COLO829 (cell line): ENCODE data around the gene MICAL3.
"Not testable (repeated sequence)": the region's sequence is repeated elsewhere in the genome, so short reads cannot be mapped to it uniquely, and the experiment has no call there.

Source experiments
- DNase-seq: peaks from one replicate; pipeline ENCODE4 v3.0.0; 2012; ENCODE audit warnings: low spot score

MICAL3 gene

DNA sequence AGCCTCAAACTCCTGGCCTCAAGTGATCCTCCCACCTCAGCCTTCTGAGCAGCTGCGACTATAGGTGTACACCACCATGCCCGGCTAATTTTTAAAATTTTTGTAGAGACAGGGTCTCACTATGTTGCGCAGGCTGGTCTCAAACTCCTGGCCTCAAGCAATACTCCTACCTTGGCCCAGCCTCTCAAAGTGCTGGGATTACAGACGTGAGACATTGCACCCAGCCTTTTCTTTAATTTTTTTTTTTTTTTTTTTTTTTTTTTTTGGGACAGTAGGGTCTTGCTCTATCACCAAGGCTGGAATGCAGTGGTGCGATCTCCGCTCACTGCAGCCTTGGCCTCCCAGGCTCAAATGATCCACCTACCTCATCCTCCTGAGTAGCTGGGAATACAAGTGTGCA is 29.1 kb downstream of the MICAL3 start:
- not testable (repeated sequence) for DNase-seq

GRCh38 chr22:17994424-17995108 is 29.8 kb downstream of the MICAL3 start:
- DNase-seq: no peak

GRCh38 chr22:17992976-17993375 is 31.4 kb downstream of the MICAL3 start:
- not testable (repeated sequence) for DNase-seq

- DNase-seq: not testable (repeated sequence)
Observed at GRCh38 chr22:17991992-17992391, 32.4 kb downstream of the MICAL3 start.

GRCh38 chr22:17990942-17991341 is 33.4 kb downstream of the MICAL3 start:
- DNase-seq: no peak

- DNase-seq: no peak
Observed at GRCh38 chr22:17990147-17990546, 34.2 kb downstream of the MICAL3 start.

GRCh38 chr22:17988800-17989513 is 35.4 kb downstream of the MICAL3 start:
- DNase-seq: no peak

DNA sequence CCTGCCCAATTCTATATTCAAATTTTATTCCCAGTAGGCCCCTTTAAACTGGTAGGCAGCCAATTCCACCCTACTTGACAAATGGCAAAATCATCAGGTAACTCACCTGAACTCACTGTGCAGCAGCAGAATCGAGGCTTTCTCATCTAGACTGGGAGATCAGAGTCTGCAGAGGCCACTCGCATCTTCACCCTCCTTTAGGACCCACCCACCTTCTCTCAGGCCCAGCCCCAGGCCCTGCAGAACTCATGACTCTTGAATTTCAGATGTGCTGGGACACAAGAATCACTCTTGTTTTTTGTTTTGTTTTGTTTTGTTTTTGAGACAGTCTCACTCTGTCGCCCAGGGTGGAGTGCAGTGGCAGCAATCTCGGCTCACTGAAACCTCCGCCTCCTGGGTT is 38.8 kb downstream of the MICAL3 start:
- no peak for DNase-seq

DNA sequence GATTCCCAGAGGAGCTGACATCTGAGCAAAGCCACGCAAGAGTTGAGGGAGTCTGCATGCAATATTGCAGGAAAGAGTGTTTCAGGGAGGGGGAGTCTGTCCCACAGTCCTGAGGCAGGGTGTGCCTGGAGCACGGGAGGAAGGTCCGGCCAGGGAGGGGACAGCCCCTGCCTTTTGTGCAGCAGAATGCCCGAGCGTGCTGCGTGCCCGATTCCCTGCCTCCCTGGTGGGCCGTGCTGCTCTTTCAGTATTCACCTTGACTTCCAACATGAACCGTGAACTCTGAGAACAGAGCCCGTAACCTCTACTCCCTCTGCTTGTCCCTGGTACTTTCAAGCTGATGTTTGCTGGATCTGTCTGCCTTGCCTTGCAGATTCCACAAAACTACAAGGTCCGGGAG is 39.3 kb downstream of the MICAL3 start:
- DNase-seq: not testable (repeated sequence)

GRCh38 chr22:17984114-17984513 is 40.2 kb downstream of the MICAL3 start:
- no peak for DNase-seq

DNA sequence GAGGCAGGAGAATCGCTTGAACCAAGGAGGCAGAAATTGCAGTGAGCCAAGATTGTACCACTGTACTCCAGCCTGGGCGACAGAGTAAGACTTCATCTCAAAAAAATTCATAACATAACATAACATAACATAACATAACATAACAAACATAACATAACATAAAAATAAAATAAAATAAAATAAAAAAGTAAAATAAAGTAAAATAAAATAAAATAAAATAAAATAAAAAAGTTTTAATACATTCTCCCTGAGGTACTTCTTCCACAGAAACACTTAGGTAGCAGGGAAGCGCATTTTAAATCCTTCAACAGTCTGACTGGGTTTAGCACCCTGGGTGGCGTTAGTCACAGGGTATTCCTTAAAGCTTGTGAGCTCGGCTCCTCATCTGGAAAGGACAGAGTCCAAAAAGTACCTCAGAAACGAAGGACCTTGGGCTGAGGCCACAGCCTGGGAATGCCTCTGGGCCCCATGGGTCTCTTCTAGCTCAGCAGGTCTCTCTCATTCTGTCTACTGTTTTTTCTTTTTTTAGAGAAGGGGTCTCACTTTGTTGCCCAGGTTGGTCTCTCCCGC is 41.7 kb downstream of the MICAL3 start:
- no peak for DNase-seq

DNA sequence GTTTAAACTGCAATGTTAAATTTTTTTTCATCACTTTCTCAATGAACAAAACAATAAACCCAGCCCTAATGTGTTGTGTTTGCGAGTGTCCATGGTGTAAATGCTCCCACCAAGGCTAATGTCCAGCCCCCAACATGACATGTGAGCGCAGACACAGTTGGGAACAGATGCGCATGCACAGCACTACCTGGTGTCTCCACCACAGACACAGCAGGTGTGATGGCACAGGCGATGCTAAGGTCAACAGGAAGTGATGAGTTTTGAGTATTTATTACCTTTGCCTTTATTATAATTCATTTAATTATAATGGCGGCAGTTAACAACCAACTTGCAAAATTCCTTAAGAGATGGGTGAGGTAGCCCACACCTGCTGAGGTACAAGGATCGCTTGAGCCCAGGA is 42.9 kb downstream of the MICAL3 start:
- no peak for DNase-seq

DNA sequence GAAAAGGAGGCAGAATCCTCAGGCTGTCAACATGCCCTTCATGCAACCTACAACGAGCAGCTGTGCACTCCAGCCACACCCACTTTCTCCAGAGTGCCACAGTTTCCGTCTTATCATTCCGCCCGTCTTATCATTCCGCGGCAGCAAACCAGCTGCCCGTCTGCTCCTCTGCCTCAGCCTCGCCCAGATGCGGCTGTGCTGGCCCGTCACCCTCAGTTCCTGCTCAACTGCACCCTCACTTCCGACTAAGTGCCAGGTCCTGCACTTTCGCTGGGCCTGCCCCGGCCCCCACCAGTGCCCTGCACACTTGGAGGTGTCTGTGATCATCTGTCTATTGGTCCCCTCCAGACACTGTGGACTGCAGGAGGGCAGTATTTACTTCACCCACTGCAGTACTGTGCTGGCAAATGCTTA is 43.7 kb downstream of the MICAL3 start:
- DNase-seq: peak; percentile 41

DNA sequence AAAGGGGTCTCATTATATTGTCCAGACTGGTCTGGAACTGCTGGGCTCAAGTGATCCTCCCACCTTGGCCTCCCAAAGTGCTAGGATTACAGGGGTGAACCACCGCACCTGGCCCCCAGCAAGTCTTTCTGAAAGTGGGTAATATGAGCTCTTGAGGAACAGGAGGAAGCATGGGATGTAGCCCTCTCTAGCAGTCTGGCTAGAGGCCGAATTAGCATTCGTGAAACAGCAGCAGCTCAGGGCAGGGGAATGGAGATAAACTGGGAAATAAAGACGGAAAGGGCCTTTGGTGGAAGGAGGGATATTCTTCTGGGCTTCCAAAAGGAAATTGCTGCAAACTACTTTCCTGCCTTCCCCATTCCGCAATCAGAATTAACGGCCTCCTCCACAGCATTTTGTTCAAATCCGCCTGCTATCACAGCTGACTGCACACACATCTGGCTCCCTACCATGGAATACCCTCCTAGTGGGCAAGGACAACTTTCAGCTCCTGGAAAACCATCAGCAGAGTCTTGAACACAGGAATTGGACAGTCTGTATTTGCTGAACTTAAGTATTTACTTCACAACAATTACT is 44.3 kb downstream of the MICAL3 start:
- DNase-seq: no peak

- no peak for DNase-seq
Observed at GRCh38 chr22:17978027-17978426, 46.3 kb downstream of the MICAL3 start.

GRCh38 chr22:17977371-17977770 is 47.0 kb downstream of the MICAL3 start:
- no peak for DNase-seq

DNA sequence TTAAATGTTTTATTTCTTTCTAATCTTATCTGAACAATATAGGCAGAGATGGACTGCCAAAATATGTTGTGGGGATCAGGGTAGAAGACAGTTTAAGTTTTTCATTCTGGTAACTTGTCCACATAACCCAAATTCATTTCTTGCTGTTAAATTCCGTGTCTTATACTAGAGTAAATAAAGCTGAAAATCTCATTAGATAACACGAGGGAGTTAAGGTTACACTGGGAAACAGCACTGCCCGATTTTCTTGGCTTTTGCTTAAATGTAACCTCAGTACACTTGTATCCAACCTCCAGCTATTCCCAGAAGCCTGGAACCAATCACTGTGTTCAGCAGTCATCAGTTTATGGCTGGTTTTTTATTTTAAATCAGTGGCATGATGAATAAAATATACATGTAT is 48.2 kb downstream of the MICAL3 start:
- no peak for DNase-seq

- no peak for DNase-seq
Observed at GRCh38 chr22:17974703-17975372, 49.5 kb downstream of the MICAL3 start.

DNA sequence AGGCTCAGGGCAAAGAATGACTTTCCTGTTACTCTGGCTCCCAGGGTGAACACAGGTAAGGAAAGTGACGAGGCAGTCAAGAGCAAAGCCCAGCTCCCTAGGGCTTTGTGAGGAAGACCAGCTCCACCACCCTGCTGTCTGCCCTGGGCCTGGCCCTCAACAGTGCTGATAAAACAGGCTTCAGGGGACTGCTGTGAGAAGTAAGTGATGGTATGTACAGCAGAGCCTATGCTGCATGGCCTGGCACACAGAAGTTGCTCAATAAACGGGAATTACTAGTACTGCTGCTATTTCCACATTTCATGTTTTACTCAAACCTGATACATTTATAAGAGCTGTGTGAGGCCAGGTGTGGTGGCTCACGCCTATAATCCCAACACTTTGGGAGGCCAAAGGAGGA is 50.3 kb downstream of the MICAL3 start:
- no peak for DNase-seq

DNA sequence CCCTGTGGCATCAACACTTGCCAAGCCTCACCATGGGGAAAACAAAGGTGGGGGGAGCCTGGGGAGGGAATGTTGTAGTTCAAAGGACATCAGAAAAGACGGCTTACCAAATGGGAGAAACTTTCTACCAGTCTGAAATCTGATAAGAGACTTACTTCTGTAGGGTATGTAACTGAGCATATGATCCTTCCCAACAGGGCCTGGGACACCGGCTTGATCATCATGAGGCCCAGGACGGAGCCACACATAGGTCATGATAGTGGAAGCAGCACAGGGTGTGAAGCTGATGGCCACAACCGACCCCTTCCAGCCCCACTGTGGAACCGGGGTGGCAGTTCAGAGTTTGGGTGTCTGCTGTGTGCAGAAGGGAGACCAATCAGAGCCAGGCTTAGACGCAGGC is 51.1 kb downstream of the MICAL3 start:
- no peak for DNase-seq

DNA sequence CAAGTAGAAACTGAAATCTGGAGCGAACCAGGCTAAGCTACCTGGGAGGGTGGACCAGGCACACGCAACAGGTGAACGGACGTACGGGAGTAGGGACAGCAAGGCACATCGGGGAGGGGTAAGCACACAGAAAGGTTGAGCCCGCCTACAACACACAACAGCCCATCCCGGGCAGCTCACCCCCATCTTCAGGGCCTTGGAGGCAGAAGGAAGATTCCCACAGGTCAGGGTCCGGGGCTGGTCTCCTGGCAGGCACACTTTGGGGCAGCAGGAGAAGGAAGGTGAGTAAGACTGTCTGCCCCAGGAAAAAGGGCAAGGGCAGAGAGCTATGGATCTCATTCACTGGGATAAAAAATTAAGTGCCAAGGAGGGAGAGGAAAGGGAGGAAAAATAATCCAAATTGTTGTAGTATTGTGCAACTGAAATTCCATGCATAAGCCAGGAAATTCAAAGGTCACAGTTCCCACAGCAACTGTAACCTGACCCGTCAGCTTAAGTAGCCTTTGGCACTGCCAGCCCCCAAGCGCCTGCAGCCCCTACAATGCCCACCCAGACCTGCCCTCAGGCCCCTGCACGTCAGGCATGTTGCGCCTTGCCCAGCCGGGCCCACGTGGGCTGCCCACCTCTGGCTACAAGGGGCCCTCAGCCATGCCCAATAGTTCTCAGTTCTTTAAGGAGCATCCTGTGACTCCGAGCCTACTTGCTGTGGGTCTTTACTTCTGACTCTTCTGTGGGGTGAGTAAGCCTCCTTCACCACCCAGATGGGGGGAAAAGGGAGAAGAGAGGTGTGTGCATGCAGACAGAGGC is 51.8 kb downstream of the MICAL3 start:
- DNase-seq: peak; percentile 53

DNA sequence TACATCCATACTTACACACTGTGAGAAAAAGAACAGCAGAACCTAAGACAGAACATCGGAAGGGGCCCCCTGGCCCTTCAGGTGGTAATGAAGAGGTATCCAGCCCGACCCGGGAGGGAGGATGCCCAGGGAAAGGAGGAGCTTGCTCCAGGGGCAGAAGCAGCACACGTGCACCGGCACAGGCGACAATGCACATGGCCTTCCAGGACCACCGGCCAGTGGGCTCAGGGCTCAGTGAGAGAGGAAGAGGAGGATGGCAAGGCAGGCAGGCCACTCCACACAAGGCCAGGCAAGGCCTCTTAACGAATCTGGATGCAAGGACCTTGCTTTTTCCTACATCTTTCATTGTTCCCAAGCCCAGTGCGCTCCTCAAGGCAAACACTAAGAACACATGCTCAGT is 52.6 kb downstream of the MICAL3 start:
- DNase-seq: no peak
